Measurements from ENCODE around the gene BMP2K.

Gene BMP2K

DNA sequence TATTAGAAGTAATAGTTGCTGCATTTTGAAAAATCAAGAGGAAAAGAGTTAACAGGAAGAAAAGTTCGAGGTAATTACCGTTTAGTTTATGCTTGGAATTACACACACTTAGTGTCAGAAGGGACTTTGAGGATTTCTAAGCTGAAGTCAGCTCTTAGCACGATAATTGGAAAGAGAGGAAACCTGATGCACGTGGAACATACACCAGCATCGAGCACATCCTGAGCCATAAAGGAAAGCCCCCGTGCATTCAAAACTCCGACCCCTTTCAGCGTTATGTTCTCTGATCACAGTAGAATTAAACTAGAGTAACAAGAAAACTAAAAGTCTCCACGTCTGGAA is 163.5 kb downstream of the BMP2K start:
- Histone ChIP-seq H3K27ac (ENCODE audit: low read depth, low read length) (peak overlapping the region; percentile 16), H3K36me3 (ENCODE audit: control insufficient read depth, low read length) (no peaks in the 10 kb centered on the region), H3K79me2 (ENCODE audit: control insufficient read depth, low read length) (peaks cover 24% of the 10 kb centered on the region), H3F3A (ENCODE audit: control insufficient read depth, insufficient read depth) (no peaks in the 10 kb centered on the region), H3K4me3 (ENCODE audit: low read length) (peak overlapping the region; percentile 88), H3K9me3 (ENCODE audit: control insufficient read depth, insufficient read depth, low read length) (no peaks in the 10 kb centered on the region), H3K9me2 (replicated peaks; ENCODE audit: control insufficient read depth, low read length) (no peaks in the 10 kb centered on the region), H3K27me3 (ENCODE audit: control insufficient read depth, low read length) (no peaks in the 10 kb centered on the region), H4K20me1 (ENCODE audit: control insufficient read depth, insufficient read depth, low read depth, low read length) (no peaks in the 10 kb centered on the region), H3K4me2 (ENCODE audit: low read length) (peak overlapping the region; percentile 76), H3K4me1 (ENCODE audit: control insufficient read depth, low read length) (peaks cover 23% of the 10 kb centered on the region)
- TF ChIP-seq, protein P1, sequence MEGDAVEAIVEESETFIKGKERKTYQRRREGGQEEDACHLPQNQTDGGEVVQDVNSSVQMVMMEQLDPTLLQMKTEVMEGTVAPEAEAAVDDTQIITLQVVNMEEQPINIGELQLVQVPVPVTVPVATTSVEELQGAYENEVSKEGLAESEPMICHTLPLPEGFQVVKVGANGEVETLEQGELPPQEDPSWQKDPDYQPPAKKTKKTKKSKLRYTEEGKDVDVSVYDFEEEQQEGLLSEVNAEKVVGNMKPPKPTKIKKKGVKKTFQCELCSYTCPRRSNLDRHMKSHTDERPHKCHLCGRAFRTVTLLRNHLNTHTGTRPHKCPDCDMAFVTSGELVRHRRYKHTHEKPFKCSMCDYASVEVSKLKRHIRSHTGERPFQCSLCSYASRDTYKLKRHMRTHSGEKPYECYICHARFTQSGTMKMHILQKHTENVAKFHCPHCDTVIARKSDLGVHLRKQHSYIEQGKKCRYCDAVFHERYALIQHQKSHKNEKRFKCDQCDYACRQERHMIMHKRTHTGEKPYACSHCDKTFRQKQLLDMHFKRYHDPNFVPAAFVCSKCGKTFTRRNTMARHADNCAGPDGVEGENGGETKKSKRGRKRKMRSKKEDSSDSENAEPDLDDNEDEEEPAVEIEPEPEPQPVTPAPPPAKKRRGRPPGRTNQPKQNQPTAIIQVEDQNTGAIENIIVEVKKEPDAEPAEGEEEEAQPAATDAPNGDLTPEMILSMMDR (IDR thresholded peaks at IDR 0.05; ENCODE audit: low read depth, low read length, poor library complexity, severe bottlenecking), result no peak

DNA sequence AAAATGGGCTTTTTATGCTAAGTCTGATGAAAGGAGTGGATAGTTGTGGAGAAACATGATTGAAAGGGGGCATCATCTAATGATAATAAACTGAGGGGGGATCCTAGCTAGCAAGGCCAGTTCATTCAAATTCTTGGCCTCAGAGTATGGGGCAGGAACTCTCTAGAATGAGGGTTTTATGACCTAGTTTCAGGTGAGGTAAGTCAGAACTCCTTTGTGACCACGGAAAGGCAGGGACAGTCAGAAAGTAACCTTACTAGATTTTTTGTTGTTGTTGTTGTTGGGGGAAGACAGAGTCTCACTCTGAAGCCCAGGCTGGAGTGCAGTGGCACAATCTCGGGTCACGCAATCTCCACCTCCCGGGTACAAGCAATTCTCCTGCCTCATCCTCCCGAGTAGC is 164.6 kb downstream of the BMP2K start:
- no peak overlapping the region for H3K4me2 ChIP-seq (ENCODE audit: low read length)
- TF ChIP-seq EZH2phosphoT487 (IDR thresholded peaks at IDR 0.05; ENCODE audit: borderline replicate concordance, low read length), result no peak
- TF ChIP-seq, protein P1 (IDR thresholded peaks at IDR 0.05; ENCODE audit: low read depth, low read length, poor library complexity, severe bottlenecking), result no peak
- no peaks in the 10 kb centered on the region for H3K27me3 ChIP-seq (ENCODE audit: control insufficient read depth, low read length)
- no peaks in the 10 kb centered on the region for H3F3A ChIP-seq (ENCODE audit: control insufficient read depth, insufficient read depth)
- H3K27ac ChIP-seq (ENCODE audit: low read depth, low read length), result no peak overlapping the region
- H4K20me1 ChIP-seq (ENCODE audit: control insufficient read depth, insufficient read depth, low read depth, low read length), result no peaks in the 10 kb centered on the region
- no peaks in the 10 kb centered on the region for H3K9me2 ChIP-seq (replicated peaks; ENCODE audit: control insufficient read depth, low read length)
- peaks cover 24% of the 10 kb centered on the region for H3K79me2 ChIP-seq (ENCODE audit: control insufficient read depth, low read length)
- peaks cover 23% of the 10 kb centered on the region for H3K4me1 ChIP-seq (ENCODE audit: control insufficient read depth, low read length)
- no peak overlapping the region for H3K4me3 ChIP-seq (ENCODE audit: low read length)
- no peaks in the 10 kb centered on the region for H3K36me3 ChIP-seq (ENCODE audit: control insufficient read depth, low read length)
- H3K9me3 ChIP-seq (ENCODE audit: control insufficient read depth, insufficient read depth, low read length), result 0 out of 2 replicates have a peak, but pooled peaks cover 2% of the 10 kb centered on the region

GRCh38 chr4:78944381-78944780 is 168.2 kb downstream of the BMP2K start:
- H3K4me2 ChIP-seq (ENCODE audit: low read length), result no peak overlapping the region
- H3K79me2 ChIP-seq (ENCODE audit: control insufficient read depth, low read length), result no peaks in the 10 kb centered on the region
- peaks cover 14% of the 10 kb centered on the region for H3K27me3 ChIP-seq (ENCODE audit: control insufficient read depth, low read length)
- 0 out of 2 replicates have a peak, but pooled peaks cover 5% of the 10 kb centered on the region for H3K9me3 ChIP-seq (ENCODE audit: control insufficient read depth, insufficient read depth, low read length)
- H3F3A ChIP-seq (ENCODE audit: control insufficient read depth, insufficient read depth), result no peaks in the 10 kb centered on the region
- no peaks in the 10 kb centered on the region for H4K20me1 ChIP-seq (ENCODE audit: control insufficient read depth, insufficient read depth, low read depth, low read length)
- no peaks in the 10 kb centered on the region for H3K9me2 ChIP-seq (replicated peaks; ENCODE audit: control insufficient read depth, low read length)
- H3K4me3 ChIP-seq (ENCODE audit: low read length), result no peak overlapping the region
- H3K36me3 ChIP-seq (ENCODE audit: control insufficient read depth, low read length), result no peaks in the 10 kb centered on the region
- H3K27ac ChIP-seq (ENCODE audit: low read depth, low read length), result no peak overlapping the region
- TF ChIP-seq EZH2phosphoT487 (IDR thresholded peaks at IDR 0.05; ENCODE audit: borderline replicate concordance, low read length), result no peak
- TF ChIP-seq, protein P1 (IDR thresholded peaks at IDR 0.05; ENCODE audit: low read depth, low read length, poor library complexity, severe bottlenecking), result no peak
- peaks cover 9% of the 10 kb centered on the region for H3K4me1 ChIP-seq (ENCODE audit: control insufficient read depth, low read length)

Measured in DOHH2 (cell line).